A673 (cell line): ENCODE measurements around the gene NCOA7.
"Not testable (repeated sequence)": the region's sequence is repeated elsewhere in the genome, so short reads cannot be mapped to it uniquely, and the experiment has no call there.

Experiments used
- EZH2 ChIP-seq: fragments of 200-600 bp; sonication (generic); IDR thresholded peaks from 2 replicates; pipeline ENCODE4 v1.6.1; 2017; ENCODE audit warnings: borderline replicate concordance, low read depth, mild to moderate bottlenecking, mixed read lengths, antibody characterized with exemption, low read length; ENCODE audit not compliant: poor library complexity, severe bottlenecking
- TF ChIP-seq, protein P1 (sequence below): fragments of 300-800, 200-600 bp; sonication (generic); conservative IDR thresholded peaks from 2 replicates; pipeline ENCODE4 v1.5.1; 2017; ENCODE audit warnings: low read depth, mild to moderate bottlenecking, antibody characterized with exemption, low read length, moderate library complexity, mixed read lengths

DNA sequence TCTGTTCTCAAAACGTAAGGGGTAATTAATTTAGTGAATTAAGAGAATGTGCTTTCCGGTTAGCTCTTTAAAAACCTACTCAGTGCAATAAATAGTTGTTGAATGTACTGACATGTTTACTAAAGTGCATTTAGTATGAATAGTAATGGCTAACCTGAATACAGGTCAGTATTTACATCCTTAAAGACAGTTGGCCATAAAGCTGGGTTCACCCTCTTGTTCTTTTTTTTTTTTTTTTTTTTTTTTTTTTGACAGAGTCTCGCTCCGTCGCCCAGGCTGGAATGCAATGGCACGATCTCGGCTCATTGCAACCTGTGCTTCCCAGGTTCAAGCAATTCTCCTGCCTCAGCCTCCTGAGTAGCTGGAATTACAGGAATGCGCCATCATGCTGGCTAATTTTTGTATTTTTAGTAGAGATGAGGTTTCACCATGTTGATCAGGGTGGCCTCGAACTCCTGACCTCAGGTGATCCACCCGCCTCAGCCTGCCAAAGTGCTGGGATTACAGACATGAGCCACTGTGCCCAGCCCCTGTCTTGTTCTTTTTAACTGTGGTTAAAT, 14.2 kb downstream of the NCOA7 start:
- TF ChIP-seq, protein P1, sequence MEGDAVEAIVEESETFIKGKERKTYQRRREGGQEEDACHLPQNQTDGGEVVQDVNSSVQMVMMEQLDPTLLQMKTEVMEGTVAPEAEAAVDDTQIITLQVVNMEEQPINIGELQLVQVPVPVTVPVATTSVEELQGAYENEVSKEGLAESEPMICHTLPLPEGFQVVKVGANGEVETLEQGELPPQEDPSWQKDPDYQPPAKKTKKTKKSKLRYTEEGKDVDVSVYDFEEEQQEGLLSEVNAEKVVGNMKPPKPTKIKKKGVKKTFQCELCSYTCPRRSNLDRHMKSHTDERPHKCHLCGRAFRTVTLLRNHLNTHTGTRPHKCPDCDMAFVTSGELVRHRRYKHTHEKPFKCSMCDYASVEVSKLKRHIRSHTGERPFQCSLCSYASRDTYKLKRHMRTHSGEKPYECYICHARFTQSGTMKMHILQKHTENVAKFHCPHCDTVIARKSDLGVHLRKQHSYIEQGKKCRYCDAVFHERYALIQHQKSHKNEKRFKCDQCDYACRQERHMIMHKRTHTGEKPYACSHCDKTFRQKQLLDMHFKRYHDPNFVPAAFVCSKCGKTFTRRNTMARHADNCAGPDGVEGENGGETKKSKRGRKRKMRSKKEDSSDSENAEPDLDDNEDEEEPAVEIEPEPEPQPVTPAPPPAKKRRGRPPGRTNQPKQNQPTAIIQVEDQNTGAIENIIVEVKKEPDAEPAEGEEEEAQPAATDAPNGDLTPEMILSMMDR = not testable (repeated sequence)
- TF ChIP-seq EZH2 = not testable (repeated sequence)
